Left kidney (tissue), 1 donor: ENCODE measurements around the gene CAMSAP1. TPM values are rescaled to one million over a fixed set of nuclear protein-coding genes. Genes with fewer than 3 reads are reported as not detected.

Source experiments
- polyA plus RNA-seq: library from polyadenylated mRNA; unstranded; fragments of 120-200 nt; gene quantifications from one replicate; pipeline ENCODE4 v1.2.1, GENCODE V29; 2013; ENCODE audit not compliant: insufficient read length

The CAMSAP1 gene
- polyA plus RNA-seq, 1 donor = 27.5 TPM

Other genes with a start within 250 kb of the CAMSAP1 start
- not detected for gene LCN9, start 244.2 kb downstream of the CAMSAP1 start, polyA plus RNA-seq
- not detected for gene SOHLH1, start 208.1 kb downstream of the CAMSAP1 start, polyA plus RNA-seq
- gene KCNT1, start 205.4 kb downstream of the CAMSAP1 start, polyA plus RNA-seq = 0.08 TPM
- gene UBAC1, start 53.8 kb upstream of the CAMSAP1 start, polyA plus RNA-seq = 31.5 TPM
- gene NACC2, start 187.7 kb upstream of the CAMSAP1 start, polyA plus RNA-seq = 7.0 TPM
- 14.0 TPM for gene TMEM250, start 211.3 kb upstream of the CAMSAP1 start, polyA plus RNA-seq